ENCODE data around the gene CGNL1.

DNA sequence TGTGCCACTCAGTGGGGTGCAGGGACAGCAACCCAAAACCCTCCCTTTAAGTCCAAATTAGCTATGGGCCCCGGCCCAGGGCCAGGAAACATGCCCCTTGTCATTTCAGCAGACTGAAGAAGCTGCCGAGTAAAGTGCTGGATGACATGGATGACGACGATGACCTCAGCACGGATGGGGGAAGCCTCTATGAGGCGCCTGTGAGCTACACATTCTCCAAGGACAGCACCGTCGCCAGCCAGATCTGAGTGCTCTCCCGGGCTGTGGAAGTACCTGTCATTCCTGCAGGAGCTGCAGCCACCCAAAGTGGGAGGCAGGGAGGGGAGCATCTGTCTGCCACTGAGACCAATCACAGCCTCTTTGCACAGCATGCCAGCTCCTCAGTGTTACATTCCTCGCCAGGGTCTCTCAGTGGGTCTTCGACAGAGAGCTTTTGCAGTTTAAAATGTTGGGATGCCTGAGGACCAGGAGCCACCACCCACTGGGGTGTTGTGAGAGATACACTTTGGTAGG, 171.0 kb downstream of the CGNL1 start:
- TF ChIP-seq, protein P1, sequence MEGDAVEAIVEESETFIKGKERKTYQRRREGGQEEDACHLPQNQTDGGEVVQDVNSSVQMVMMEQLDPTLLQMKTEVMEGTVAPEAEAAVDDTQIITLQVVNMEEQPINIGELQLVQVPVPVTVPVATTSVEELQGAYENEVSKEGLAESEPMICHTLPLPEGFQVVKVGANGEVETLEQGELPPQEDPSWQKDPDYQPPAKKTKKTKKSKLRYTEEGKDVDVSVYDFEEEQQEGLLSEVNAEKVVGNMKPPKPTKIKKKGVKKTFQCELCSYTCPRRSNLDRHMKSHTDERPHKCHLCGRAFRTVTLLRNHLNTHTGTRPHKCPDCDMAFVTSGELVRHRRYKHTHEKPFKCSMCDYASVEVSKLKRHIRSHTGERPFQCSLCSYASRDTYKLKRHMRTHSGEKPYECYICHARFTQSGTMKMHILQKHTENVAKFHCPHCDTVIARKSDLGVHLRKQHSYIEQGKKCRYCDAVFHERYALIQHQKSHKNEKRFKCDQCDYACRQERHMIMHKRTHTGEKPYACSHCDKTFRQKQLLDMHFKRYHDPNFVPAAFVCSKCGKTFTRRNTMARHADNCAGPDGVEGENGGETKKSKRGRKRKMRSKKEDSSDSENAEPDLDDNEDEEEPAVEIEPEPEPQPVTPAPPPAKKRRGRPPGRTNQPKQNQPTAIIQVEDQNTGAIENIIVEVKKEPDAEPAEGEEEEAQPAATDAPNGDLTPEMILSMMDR (IDR thresholded peaks at IDR 0.05) = no peak
- TF ChIP-seq POLR2A (IDR thresholded peaks at IDR 0.05) = no peak

Measured in lower leg skin (tissue), 3 donors.